Activated naive CD4-positive, alpha-beta T cell treated with anti-CD3 and anti-CD28 coated beads for 36 hours (primary cell): Measurements from ENCODE around the gene UBALD1. TPM values are rescaled to one million over a fixed set of nuclear protein-coding genes. Genes with fewer than 3 reads are reported as not detected.

Experiments
- CTCF ChIA-PET: fragments of 350-600 bp; sonication (Branson Sonifier 250); formaldehyde crosslinking; loops from one replicate; lab custom pipeline; 2021; ENCODE audit warnings: antibody characterized with exemption; lab: Charles Lee
- DNase-seq: peaks from one replicate; pipeline ENCODE4 v3.0.0-alpha.2; 2020
- H3K27ac Mint-ChIP-seq: one replicate; pipeline ENCODE4 v1.8.0; 2021; ENCODE audit warnings: mild to moderate bottlenecking, mixed read lengths
- H3K27me3 Mint-ChIP-seq: one replicate; pipeline ENCODE4 v1.8.0; 2021; ENCODE audit warnings: low read depth, mixed read lengths
- H3K36me3 Mint-ChIP-seq: one replicate; pipeline ENCODE4 v1.8.0; 2021; ENCODE audit warnings: low read depth, mixed read lengths
- H3K4me1 Mint-ChIP-seq: one replicate; pipeline ENCODE4 v1.8.0; 2021; ENCODE audit warnings: low read depth, mixed read lengths
- H3K4me3 Mint-ChIP-seq: one replicate; pipeline ENCODE4 v1.8.0; 2021; ENCODE audit warnings: mild to moderate bottlenecking, moderate library complexity, mixed read lengths
- H3K9me3 Mint-ChIP-seq: one replicate; pipeline ENCODE4 v1.8.0; 2021; ENCODE audit warnings: mixed read lengths
- intact Hi-C: fragments of 100-400 bp; cut with micrococcal nuclease; formaldehyde crosslinking; loops from one replicate; pipeline ENCODE4 v1.15.1; 2023
- total RNA-seq, 2 experiments: library from RNA; stranded (reverse); gene quantifications; one replicate each; pipeline ENCODE4 v1.2.3, GENCODE V29; 2021

Gene UBALD1
- total RNA-seq, 2 experiments from 2014 or later, result 8.5 to 9.3 TPM

GRCh38 chr16:4624015-4624826 is 9.5 kb upstream of the UBALD1 start, which contains the start of gene MGRN1:
TSS of gene MGRN1 (plus strand) at chr16:4624826. CDS start at chr16:4624961, 135 bp downstream.
- H3K4me1 Mint-ChIP-seq, result peaks cover 30% of the 10 kb centered on the region

GRCh38 chr16:4623593-4623992 is 8.9 kb upstream of the UBALD1 start:
- no peak for DNase-seq
- CTCF ChIA-PET, result interaction anchor here (0.6 to 3.1 kb wide), 11 partner anchors 8 to 124 kb away, joined by 3 to 19 read pairs (median 5); partner anchors contain the start of genes ANKS3, DNAAF8 and UBALD1
- H3K36me3 Mint-ChIP-seq, result no peaks in the 10 kb centered on the region
- peak overlapping the region; percentile 97 for H3K4me3 Mint-ChIP-seq
- H3K27ac Mint-ChIP-seq, result peak overlapping the region; percentile 99
- no peaks in the 10 kb centered on the region for H3K27me3 Mint-ChIP-seq
- peaks cover 33% of the 10 kb centered on the region for H3K4me1 Mint-ChIP-seq
- intact Hi-C loops, result no loop called here
- H3K9me3 Mint-ChIP-seq, result no peaks in the 10 kb centered on the region

More at GRCh38 chr16:4624015-4624826, 9.5 kb upstream of the UBALD1 start, which contains the start of gene MGRN1:
- CTCF ChIA-PET, result interaction anchor here (0.6 to 3.1 kb wide), 16 partner anchors 9 to 146 kb away, joined by 3 to 19 read pairs (median 4); partner anchors contain the start of genes ANKS3, DNAAF8 and UBALD1
- no peaks in the 10 kb centered on the region for H3K36me3 Mint-ChIP-seq
- H3K9me3 Mint-ChIP-seq, result no peaks in the 10 kb centered on the region
- peak within 1 kb of the TSS; percentile 99 for H3K27ac Mint-ChIP-seq
- H3K4me3 Mint-ChIP-seq, result peak within 1 kb of the TSS; percentile 97
- peak; percentile 96 for DNase-seq
- intact Hi-C loops, result loop anchor here (1.0 to 2.0 kb wide), 8 partner anchors 8 to 223 kb away; partner anchors contain the start of genes GLYR1, HMOX2, NUDT16L1 and UBN1
- H3K27me3 Mint-ChIP-seq, result no peaks in the 10 kb centered on the region

- CTCF ChIA-PET, result no interaction called here
- Mint-ChIP-seq H3K9me3 (no peaks in the 10 kb centered on the region), H3K27me3 (no peaks in the 10 kb centered on the region), H3K4me1 (peaks cover 22% of the 10 kb centered on the region), H3K27ac (no peak overlapping the region), H3K36me3 (no peaks in the 10 kb centered on the region), H3K4me3 (no peak overlapping the region)
- intact Hi-C loops, result loop anchor here (10.0 kb wide), 1 partner anchor 264 kb away; the partner anchor contains the start of gene PAM16
- no peak for DNase-seq
Observed at GRCh38 chr16:4618645-4619418, 4.1 kb upstream of the UBALD1 start.

- CTCF ChIA-PET, result interaction anchor here (1.1 kb wide), 1 partner anchor 9 kb away, joined by 3 read pairs; no protein-coding TSS in a partner anchor
- H3K9me3 Mint-ChIP-seq, result no peaks in the 10 kb centered on the region
- DNase-seq, result no peak
- no peaks in the 10 kb centered on the region for H3K36me3 Mint-ChIP-seq
- no peak overlapping the region for H3K27ac Mint-ChIP-seq
- H3K27me3 Mint-ChIP-seq, result no peaks in the 10 kb centered on the region
- H3K4me3 Mint-ChIP-seq, result no peak overlapping the region
- H3K4me1 Mint-ChIP-seq, result peaks cover 22% of the 10 kb centered on the region
- intact Hi-C loops, result loop anchor here (2.0 to 10.0 kb wide), 5 partner anchors 33 to 479 kb away; partner anchors contain the start of genes EEF2KMT, PAM16 and ROGDI
Observed at GRCh38 chr16:4617880-4618279, 3.2 kb upstream of the UBALD1 start.

GRCh38 chr16:4616047-4616811 is 1.5 kb upstream of the UBALD1 start:
- DNase-seq, result peak; percentile 100
- Mint-ChIP-seq H3K36me3 (no peaks in the 10 kb centered on the region), H3K4me1 (peaks cover 23% of the 10 kb centered on the region), H3K27ac (peak overlapping the region; percentile 93), H3K27me3 (no peaks in the 10 kb centered on the region), H3K4me3 (peak overlapping the region; percentile 89), H3K9me3 (no peaks in the 10 kb centered on the region)
- intact Hi-C loops, result loop anchor here (1.0 to 10.0 kb wide), 16 partner anchors 8 to 481 kb away; partner anchors contain the start of genes ANKS3, CDIP1, DNAAF8 and DNAJA3
- CTCF ChIA-PET, result interaction anchor here (0.8 to 3.7 kb wide), 6 partner anchors 8 to 213 kb away, joined by 3 to 19 read pairs (median 4); partner anchors contain the start of gene MGRN1

GRCh38 chr16:4615384-4616046 is 827 bp upstream of the UBALD1 start:
- no peaks in the 10 kb centered on the region for H3K36me3 Mint-ChIP-seq
- peak overlapping the region; percentile 89 for H3K4me3 Mint-ChIP-seq
- H3K27me3 Mint-ChIP-seq, result no peaks in the 10 kb centered on the region
- peak overlapping the region; percentile 92 for H3K27ac Mint-ChIP-seq
- peaks cover 23% of the 10 kb centered on the region for H3K4me1 Mint-ChIP-seq
- no peaks in the 10 kb centered on the region for H3K9me3 Mint-ChIP-seq
- DNase-seq, result no peak
- intact Hi-C loops, result loop anchor here (1.0 to 10.0 kb wide), 16 partner anchors 9 to 481 kb away; partner anchors contain the start of genes ANKS3, CDIP1, DNAAF8 and DNAJA3
- CTCF ChIA-PET, result interaction anchor here (0.8 to 3.7 kb wide), 5 partner anchors 9 to 148 kb away, joined by 3 to 19 read pairs (median 5); partner anchors contain the start of gene MGRN1

GRCh38 chr16:4613636-4614570 is 785 bp downstream of the UBALD1 start:
- peaks cover 23% of the 10 kb centered on the region for H3K4me1 Mint-ChIP-seq
- peak overlapping the region; percentile 74 for H3K4me3 Mint-ChIP-seq
- no peaks in the 10 kb centered on the region for H3K36me3 Mint-ChIP-seq
- intact Hi-C loops, result loop anchor here (10.0 kb wide), 1 partner anchor 259 kb away; the partner anchor contains the start of gene PAM16
- no peaks in the 10 kb centered on the region for H3K27me3 Mint-ChIP-seq
- H3K9me3 Mint-ChIP-seq, result no peaks in the 10 kb centered on the region
- peak; percentile 42 for DNase-seq
- H3K27ac Mint-ChIP-seq, result no peak overlapping the region
- CTCF ChIA-PET, result interaction anchor here (3.7 kb wide), 1 partner anchor 10 kb away, joined by 19 read pairs; the partner anchor contains the start of gene MGRN1

- Mint-ChIP-seq H3K27ac (no peak overlapping the region), H3K36me3 (no peaks in the 10 kb centered on the region)
Observed at GRCh38 chr16:4612977-4613635, 1.6 kb downstream of the UBALD1 start.

GRCh38 chr16:4612474-4612931 is 2.2 kb downstream of the UBALD1 start:
- no peaks in the 10 kb centered on the region for H3K27me3 Mint-ChIP-seq
- no peaks in the 10 kb centered on the region for H3K36me3 Mint-ChIP-seq
- H3K4me1 Mint-ChIP-seq, result peaks cover 15% of the 10 kb centered on the region
- no peak overlapping the region for H3K4me3 Mint-ChIP-seq
- H3K9me3 Mint-ChIP-seq, result no peaks in the 10 kb centered on the region
- CTCF ChIA-PET, result interaction anchor here (0.6 kb wide), 1 partner anchor 63 kb away, joined by 3 read pairs; no protein-coding TSS in a partner anchor
- intact Hi-C loops, result loop anchor here (10.0 kb wide), 1 partner anchor 258 kb away; the partner anchor contains the start of gene PAM16
- DNase-seq, result no peak
- no peak overlapping the region for H3K27ac Mint-ChIP-seq

More at GRCh38 chr16:4612977-4613635, 1.6 kb downstream of the UBALD1 start:
- no peaks in the 10 kb centered on the region for H3K9me3 Mint-ChIP-seq
- no peak for DNase-seq
- H3K4me3 Mint-ChIP-seq, result peak overlapping the region; percentile 74
- intact Hi-C loops, result loop anchor here (10.0 kb wide), 1 partner anchor 258 kb away; the partner anchor contains the start of gene PAM16
- CTCF ChIA-PET, result interaction anchor here (0.6 kb wide), 1 partner anchor 63 kb away, joined by 3 read pairs; no protein-coding TSS in a partner anchor
- H3K4me1 Mint-ChIP-seq, result peaks cover 19% of the 10 kb centered on the region
- H3K27me3 Mint-ChIP-seq, result no peaks in the 10 kb centered on the region
